Right atrium auricular region (tissue), 2 donors: ENCODE results near the gene MYO16. TPM values are rescaled to one million over a fixed set of nuclear protein-coding genes. Genes with fewer than 3 reads are reported as not detected.

Experiments used
- DNase-seq: peaks from one replicate; pipeline ENCODE4 v3.0.0-alpha.2; 2019; ENCODE audit warnings: low spot score
- H3K27ac ChIP-seq, 2 donors: fragments of 200-600 bp; sonication (generic); 1 replicate in 1 of 2; 2 replicates in 1 of 2; pipeline ENCODE4 v1.5.1; 2016 to 2019
- H3K27me3 ChIP-seq, 2 donors: fragments of 200-600 bp; sonication (generic); one replicate each; pipeline versions ENCODE4 v1.5.1 to v1.6.0; 2017 to 2019
- H3K36me3 ChIP-seq: fragments of 200-600 bp; sonication (generic); one replicate; pipeline ENCODE4 v1.5.1; 2016
- H3K4me1 ChIP-seq, 2 donors: fragments of 200-600 bp; sonication (generic); one replicate each; pipeline versions ENCODE4 v1.5.1 to v1.6.0; 2017 to 2019
- H3K4me3 ChIP-seq, 2 donors: fragments of 200-600 bp; sonication (generic); 1 replicate in 1 of 2; 2 replicates in 1 of 2; pipeline ENCODE4 v1.5.1; 2017 to 2019; ENCODE audit warnings: mild to moderate bottlenecking in 1 of 2, moderate library complexity in 1 of 2
- H3K9me3 ChIP-seq, 2 donors: fragments of 200-600 bp; sonication (generic); one replicate each; pipeline ENCODE4 v1.5.1; 2019
- total RNA-seq, 2 donors: library from RNA; depleted of rRNA; stranded (reverse); fragments of >200 nt; gene quantifications; one replicate each; pipeline ENCODE4 v1.1.0, GENCODE V29; 2016
- TF ChIP-seq, protein P1 (sequence below), 2 donors: fragments of 200-600 bp; sonication (generic); IDR thresholded peaks; one replicate each; pipeline ENCODE4 v1.5.1; 2019; ENCODE audit warnings: antibody characterized with exemption in 2 of 2

The MYO16 gene
- total RNA-seq, 2 donors from 2014 or later, result 1.1 to 1.8 TPM

DNA sequence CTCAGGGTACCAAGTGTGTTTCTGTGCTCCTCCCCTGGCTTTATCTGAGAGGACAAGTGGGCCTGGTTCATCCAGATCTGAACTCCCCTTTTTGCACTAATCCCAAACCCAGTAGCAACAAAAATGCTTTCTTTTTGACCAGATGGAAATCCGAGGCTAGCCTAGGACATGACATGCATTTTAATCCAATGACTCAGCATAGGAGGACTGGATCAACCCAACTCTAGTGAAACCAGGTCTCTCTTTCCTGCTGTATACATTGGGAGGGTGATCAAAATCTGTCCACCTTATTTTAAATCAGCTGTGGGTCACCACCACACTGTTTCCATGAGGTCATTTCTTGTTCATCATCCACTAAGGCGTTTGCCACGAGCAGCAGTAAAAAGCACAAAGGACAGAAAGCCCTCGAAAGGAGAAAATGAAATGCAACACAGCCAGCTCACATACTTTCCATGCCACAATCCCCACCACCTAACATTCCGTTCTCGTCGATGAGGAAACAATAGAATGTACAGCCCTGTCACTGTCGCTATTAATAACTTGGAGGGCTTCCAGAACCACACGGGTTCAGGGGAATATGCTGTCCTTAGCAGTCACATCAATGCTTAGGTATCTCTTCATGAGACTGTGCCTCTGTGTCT lies 614.0 kb downstream of the MYO16 start:
- TF ChIP-seq, protein P1, sequence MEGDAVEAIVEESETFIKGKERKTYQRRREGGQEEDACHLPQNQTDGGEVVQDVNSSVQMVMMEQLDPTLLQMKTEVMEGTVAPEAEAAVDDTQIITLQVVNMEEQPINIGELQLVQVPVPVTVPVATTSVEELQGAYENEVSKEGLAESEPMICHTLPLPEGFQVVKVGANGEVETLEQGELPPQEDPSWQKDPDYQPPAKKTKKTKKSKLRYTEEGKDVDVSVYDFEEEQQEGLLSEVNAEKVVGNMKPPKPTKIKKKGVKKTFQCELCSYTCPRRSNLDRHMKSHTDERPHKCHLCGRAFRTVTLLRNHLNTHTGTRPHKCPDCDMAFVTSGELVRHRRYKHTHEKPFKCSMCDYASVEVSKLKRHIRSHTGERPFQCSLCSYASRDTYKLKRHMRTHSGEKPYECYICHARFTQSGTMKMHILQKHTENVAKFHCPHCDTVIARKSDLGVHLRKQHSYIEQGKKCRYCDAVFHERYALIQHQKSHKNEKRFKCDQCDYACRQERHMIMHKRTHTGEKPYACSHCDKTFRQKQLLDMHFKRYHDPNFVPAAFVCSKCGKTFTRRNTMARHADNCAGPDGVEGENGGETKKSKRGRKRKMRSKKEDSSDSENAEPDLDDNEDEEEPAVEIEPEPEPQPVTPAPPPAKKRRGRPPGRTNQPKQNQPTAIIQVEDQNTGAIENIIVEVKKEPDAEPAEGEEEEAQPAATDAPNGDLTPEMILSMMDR (IDR thresholded peaks at IDR 0.05), result no peak
- peaks cover 0 to 22% of the 10 kb centered on the region in 2 donors for H3K9me3 ChIP-seq
- H3K4me1 ChIP-seq, result peaks cover 0 to 12% of the 10 kb centered on the region in 2 donors
- DNase-seq, result no peak
- peak overlapping the region; percentile 77 to 90 for H3K27ac ChIP-seq
- H3K4me3 ChIP-seq, result no peak overlapping the region
- H3K36me3 ChIP-seq, result no peaks in the 10 kb centered on the region
- H3K27me3 ChIP-seq, result no peaks in the 10 kb centered on the region

DNA sequence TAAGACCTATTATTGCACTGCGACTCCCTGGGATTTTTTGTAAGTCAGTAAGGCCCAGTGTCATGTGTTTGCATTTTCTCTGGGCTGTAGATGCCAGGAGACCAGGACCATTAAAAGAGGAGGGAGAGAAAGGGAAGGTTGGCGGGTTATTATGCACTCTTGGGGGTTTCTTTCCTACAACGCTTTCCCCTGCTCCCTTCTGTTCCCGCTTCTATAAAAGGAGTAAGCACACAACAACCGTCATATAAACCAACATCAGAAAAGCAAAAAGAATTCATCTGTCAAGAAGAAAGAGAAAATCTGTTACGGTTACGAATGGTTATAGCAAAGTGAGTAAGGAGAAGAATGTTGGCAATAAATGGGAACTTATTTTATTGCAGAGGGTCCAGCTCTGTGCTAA lies 615.2 kb downstream of the MYO16 start:
- H3K36me3 ChIP-seq, result no peaks in the 10 kb centered on the region
- H3K9me3 ChIP-seq, result peaks cover 0 to 24% of the 10 kb centered on the region in 2 donors

DNA sequence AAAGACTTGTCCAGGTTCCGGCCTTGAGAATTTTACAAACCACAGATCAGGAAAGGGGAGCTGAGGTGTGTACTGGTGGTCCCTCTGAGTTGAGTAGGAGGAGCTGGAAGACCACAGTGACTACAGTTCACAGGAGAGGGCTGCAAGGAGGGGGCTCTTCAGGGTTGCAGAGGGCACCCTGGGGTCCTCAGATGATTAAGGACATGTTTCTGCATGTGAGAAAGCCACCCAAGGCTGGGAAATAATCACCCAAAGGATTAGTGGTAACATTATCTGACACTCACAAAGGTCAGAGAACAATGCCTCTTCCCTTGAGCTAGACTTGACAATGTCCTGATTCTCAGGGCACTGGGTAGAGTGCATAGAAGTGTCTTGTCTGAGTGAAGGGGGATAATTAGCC lies 616.6 kb downstream of the MYO16 start:
- TF ChIP-seq, protein P1 (IDR thresholded peaks at IDR 0.05), result no peak
- no peak for DNase-seq
- peaks cover 0 to 12% of the 10 kb centered on the region in 2 donors for H3K4me1 ChIP-seq
- H3K27me3 ChIP-seq, result no peaks in the 10 kb centered on the region
- no peaks in the 10 kb centered on the region for H3K36me3 ChIP-seq
- H3K9me3 ChIP-seq, result peaks cover 0 to 24% of the 10 kb centered on the region in 2 donors
- H3K4me3 ChIP-seq, result no peak overlapping the region
- peak overlapping the region in 1 of 2 donors; percentile 90 for H3K27ac ChIP-seq

More for the DNA sequence above, 615.2 kb downstream of the MYO16 start:
- no peak for DNase-seq
- H3K4me3 ChIP-seq, result no peak overlapping the region
- H3K4me1 ChIP-seq, result peaks cover 0 to 12% of the 10 kb centered on the region in 2 donors
- H3K27me3 ChIP-seq, result no peaks in the 10 kb centered on the region
- TF ChIP-seq, protein P1 (IDR thresholded peaks at IDR 0.05), result no peak
- H3K27ac ChIP-seq, result peak overlapping the region; percentile 77 to 90

DNA sequence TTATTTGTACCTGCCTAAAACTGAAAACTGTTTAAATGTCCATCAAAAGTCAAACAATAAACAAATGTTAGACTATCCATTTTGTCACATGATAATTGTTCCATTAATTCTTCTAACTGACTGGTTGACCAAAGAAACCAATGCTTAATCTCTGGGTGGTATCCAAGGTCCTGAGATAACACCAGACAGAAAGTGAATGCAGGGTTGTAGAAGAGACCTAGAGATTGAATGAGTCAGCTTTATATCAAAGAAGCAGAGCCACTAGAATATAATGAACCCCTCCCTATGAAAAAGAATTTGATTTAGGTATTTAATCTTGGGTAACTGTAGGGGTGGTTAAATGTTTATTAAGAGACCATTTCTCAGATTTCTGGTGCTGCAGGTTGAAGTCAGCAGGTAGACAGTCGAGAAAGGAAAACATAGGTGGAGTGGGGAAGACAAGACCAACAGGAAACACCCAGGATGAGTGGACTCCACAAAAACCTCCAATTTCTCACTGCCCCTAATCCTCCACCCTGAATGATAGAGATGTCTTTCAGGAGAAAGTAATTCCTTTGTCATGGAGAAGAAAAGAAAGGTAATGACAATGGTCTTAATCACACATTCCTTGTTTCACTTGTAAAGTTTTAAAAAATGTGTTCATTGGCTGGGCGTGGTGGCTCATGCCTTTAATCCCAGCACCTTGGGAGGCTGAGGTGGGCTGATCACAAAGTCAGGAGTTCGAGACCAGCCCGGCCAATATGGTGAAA lies 620.5 kb downstream of the MYO16 start:
- TF ChIP-seq, protein P1 (IDR thresholded peaks at IDR 0.05), result no peak
- Histone ChIP-seq H3K4me1 (no peaks in the 10 kb centered on the region), H3K4me3 (no peak overlapping the region), H3K9me3 (peaks cover 0 to 24% of the 10 kb centered on the region in 2 donors), H3K27ac (peak overlapping the region in 1 of 2 donors; percentile 38), H3K36me3 (no peaks in the 10 kb centered on the region), H3K27me3 (no peaks in the 10 kb centered on the region)
- no peak for DNase-seq

DNA sequence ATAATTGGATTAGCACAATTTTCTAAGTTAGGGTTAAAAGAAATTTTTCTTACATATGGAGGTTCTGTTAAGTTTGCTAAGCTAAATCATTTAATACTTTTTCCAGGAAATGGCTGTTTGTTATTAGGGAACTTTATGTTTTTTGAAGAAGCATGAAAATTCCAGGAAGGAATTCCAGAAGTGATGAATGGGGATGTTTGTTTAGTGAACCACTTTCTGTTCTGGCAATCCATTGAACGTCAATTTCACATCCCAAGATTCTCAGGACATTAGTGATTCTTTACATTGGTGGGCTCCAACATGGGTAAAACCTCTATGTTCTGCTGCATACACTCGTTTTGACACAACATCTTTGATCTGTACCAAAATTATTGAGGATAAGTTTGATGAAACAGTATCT lies 622.5 kb downstream of the MYO16 start:
- TF ChIP-seq, protein P1 (IDR thresholded peaks at IDR 0.05), result no peak
- DNase-seq, result no peak
- H3K36me3 ChIP-seq, result no peaks in the 10 kb centered on the region
- no peaks in the 10 kb centered on the region for H3K4me1 ChIP-seq
- H3K9me3 ChIP-seq, result peaks cover 0 to 22% of the 10 kb centered on the region in 2 donors
- H3K4me3 ChIP-seq, result no peak overlapping the region
- H3K27ac ChIP-seq, result no peak overlapping the region
- H3K27me3 ChIP-seq, result no peaks in the 10 kb centered on the region
